22Rv1 (cell line): ENCODE data around the gene CELF2.

Source experiments
- H3K27ac ChIP-seq: fragments of 450-650 bp; 2 replicates; pipeline ENCODE4 v1.5.1; 2017
- ZFX ChIP-seq: fragments of 450-650 bp; IDR thresholded peaks from 2 replicates; pipeline ENCODE4 v1.6.1; 2017; ENCODE audit warnings: antibody characterized with exemption, borderline replicate concordance
- TF ChIP-seq, protein P1 (sequence below): fragments of 450-650 bp; IDR thresholded peaks from 2 replicates; pipeline ENCODE4 v1.5.1; 2017; ENCODE audit warnings: mild to moderate bottlenecking

Gene CELF2

DNA sequence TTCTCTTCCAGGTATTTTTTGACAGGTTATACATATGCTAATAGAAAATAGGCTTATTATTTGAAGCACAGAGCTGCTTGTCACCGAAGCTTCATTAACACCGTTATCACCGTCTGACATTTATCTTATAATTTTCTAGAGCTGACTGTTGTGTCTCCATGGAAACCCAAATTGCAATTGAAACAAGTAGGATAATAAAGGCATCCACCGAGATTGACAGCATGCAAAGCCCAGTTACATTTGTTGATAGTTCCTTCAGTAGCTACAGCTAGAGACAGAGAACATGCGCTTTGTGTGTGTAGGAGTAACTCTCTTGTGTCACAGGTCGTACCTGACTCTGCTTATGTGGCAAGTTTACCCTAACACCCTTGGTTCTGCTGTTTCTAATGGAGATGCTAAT lies 135.6 kb downstream of the CELF2 start:
- TF ChIP-seq, protein P1, sequence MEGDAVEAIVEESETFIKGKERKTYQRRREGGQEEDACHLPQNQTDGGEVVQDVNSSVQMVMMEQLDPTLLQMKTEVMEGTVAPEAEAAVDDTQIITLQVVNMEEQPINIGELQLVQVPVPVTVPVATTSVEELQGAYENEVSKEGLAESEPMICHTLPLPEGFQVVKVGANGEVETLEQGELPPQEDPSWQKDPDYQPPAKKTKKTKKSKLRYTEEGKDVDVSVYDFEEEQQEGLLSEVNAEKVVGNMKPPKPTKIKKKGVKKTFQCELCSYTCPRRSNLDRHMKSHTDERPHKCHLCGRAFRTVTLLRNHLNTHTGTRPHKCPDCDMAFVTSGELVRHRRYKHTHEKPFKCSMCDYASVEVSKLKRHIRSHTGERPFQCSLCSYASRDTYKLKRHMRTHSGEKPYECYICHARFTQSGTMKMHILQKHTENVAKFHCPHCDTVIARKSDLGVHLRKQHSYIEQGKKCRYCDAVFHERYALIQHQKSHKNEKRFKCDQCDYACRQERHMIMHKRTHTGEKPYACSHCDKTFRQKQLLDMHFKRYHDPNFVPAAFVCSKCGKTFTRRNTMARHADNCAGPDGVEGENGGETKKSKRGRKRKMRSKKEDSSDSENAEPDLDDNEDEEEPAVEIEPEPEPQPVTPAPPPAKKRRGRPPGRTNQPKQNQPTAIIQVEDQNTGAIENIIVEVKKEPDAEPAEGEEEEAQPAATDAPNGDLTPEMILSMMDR, result no peak
- no peak for TF ChIP-seq ZFX

DNA sequence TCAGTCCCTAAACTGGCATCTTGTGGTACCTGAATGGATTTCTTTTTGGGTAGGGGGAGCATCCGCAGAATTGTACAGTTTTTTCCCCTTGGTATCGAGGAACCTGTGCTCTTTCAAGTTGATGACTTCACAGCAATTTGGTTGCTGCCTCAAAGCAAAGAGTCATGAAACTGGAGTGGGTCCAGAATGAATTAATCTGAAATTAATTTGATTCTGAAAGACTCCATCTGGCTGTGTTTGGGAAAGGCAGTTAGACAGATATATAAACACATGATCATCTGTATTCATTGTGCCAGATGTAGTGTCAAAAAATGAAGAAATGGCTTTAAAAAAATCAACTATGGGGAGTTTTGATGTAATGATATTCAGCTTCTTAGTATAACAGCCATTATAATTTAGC lies 136.1 kb downstream of the CELF2 start:
- TF ChIP-seq, protein P1, result no peak
- no peak for TF ChIP-seq ZFX
- H3K27ac ChIP-seq, result no peak overlapping the region

More for the DNA sequence above, 135.6 kb downstream of the CELF2 start:
- H3K27ac ChIP-seq, result no peak overlapping the region

DNA sequence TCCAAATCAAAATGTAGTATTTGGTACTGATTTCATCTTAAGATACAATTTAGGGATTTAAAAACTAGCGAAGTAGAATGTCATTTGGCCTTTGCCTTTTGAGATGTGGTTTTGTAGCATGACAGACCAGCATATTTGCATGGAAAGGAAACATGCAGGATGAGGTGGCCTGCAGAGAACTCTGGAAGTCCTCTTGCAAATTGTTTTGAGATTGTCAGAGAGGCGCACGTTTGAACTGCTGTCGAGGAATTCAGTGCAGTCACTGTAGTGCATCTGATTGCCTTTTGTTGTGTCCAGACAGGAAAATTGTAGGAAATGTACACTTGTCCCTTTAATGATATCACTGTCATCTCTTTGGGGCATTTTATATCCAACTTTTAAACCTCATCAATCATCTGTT lies 136.7 kb downstream of the CELF2 start:
- no peak overlapping the region for H3K27ac ChIP-seq
- TF ChIP-seq, protein P1, result no peak
- TF ChIP-seq ZFX, result no peak

DNA sequence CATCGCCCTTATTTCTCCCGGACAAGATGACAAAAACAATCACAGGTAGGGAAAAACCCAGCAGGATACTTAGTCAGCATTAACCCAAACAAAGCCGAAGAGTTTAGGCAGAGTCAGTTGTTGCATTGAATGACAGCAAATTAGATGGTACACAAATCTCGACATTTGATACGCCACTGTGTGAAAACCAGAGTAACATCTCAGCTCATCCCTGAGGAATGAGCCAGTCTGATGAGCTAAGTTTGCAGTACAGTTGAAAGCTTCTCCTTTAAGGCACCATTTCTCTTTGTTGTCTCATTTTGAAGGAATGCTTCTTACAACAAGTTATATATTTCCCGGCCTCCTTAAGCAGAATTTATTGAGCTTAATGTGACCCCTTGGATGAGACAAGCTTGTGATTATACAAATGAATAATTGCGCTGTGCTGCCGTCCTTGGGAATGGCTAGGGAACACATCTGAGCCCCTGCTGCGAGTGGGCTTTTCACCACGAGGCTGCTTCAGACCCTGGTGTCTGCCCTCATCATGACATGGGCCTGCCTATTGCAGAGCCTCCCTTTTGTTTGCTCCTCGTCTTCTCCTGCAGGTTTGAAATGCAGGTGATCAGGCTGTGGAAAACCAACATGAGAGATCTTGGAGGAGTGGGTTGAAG lies 137.3 kb downstream of the CELF2 start:
- TF ChIP-seq ZFX, result no peak
- TF ChIP-seq, protein P1, result no peak
- no peak overlapping the region for H3K27ac ChIP-seq

DNA sequence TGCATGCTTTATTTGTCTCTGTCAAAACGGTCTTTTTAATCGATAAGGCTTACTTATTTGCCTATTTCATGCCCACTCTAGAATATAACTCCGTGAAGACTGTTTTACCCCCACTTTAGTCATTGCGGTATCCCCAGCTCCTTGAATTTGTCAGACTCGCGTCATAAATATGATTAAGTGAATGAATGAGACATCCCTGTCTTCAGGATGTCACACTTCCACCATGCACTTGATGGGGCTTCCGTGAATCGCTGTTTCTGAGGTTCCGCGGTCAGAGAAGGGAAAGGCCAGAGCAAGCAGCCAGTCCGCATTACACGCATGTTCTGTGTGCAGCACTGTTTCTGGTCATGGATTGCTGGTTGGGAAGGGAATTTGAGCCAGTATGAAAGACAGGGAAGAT lies 138.8 kb downstream of the CELF2 start:
- TF ChIP-seq ZFX, result no peak
- TF ChIP-seq, protein P1, result no peak
- H3K27ac ChIP-seq, result no peak overlapping the region

DNA sequence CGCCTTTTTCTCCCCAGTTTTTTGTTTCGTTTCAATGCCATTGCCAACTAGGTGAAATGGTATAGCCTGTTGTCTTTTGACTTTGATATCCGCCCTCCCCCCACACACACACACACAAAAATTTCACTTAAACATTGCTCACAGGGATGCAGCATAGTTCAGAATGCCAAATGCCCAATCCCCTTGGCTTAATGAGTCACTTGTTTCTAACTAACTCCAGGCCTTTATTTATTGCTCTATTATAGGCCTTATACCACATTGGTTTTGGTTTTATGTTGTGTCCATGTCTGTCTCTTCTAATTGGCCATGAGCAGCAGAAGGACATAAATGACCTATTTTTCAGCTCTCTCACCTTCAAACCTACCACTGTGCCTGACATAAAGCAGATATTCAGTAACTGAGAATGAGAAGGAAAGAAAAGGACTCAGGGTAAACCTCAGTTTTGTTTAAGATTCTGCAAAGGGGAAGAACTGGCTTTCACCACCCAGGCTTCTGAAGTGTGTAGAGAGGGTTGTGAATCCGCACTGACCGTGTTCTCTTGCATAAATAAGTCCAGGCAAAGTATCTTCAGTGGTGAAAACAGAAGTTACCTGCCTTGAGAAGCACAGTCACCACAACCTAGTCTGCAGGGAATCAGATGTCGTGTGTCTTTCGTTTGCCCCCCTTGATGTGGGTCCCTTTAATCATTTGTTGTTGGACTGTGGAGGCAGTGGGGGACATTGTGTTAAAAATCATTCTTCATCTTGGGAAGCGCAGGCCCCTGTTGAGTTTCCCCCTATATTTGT lies 139.8 kb downstream of the CELF2 start:
- H3K27ac ChIP-seq, result no peak overlapping the region
- TF ChIP-seq, protein P1, result no peak
- TF ChIP-seq ZFX, result no peak

DNA sequence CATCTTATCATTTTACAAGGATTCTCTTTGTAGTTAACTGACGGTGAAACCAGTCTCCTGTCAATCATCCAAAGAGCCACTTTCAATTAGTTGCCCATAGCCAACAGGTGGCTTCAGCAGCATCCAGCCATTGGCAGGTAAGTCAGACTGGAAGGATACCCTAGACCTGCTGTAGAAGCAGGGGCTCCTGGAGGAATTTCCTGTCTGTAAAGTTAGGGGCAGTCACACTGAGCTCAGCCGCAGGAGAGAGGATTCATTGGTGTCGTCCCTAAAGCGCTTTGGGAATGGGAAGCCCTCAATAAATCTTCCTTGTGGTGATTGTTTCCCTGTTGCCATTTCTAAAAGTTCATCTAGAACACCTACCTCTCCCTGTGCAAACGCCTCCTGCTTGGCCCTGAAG lies 140.4 kb downstream of the CELF2 start:
- no peak overlapping the region for H3K27ac ChIP-seq
- TF ChIP-seq, protein P1, result no peak
- TF ChIP-seq ZFX, result no peak
